Stomach smooth muscle (tissue), 2 donors: Measurements from ENCODE around the gene DSC2.
"Not testable (repeated sequence)": the region's sequence is repeated elsewhere in the genome, so short reads cannot be mapped to it uniquely, and the experiment has no call there.

Experiments used
- H3K27ac ChIP-seq: one replicate; pipeline ENCODE4 v1.7.0; 2013; ENCODE audit warnings: mild to moderate bottlenecking, low read length, inconsistent platforms
- H3K27me3 ChIP-seq, 2 donors: one replicate each; pipeline ENCODE4 v1.7.0; 2013; ENCODE audit warnings: low read length in 2 of 2; ENCODE audit not compliant: insufficient read depth in 2 of 2, control insufficient read depth in 1 of 2
- H3K36me3 ChIP-seq, 2 donors: one replicate each; pipeline ENCODE4 v1.7.0; 2013; ENCODE audit warnings: low read length in 2 of 2; ENCODE audit not compliant: control insufficient read depth in 2 of 2, insufficient read depth in 2 of 2
- H3K4me1 ChIP-seq: one replicate; pipeline ENCODE4 v1.7.0; 2013; ENCODE audit warnings: low read length; ENCODE audit not compliant: control insufficient read depth, insufficient read depth
- H3K4me3 ChIP-seq, 2 donors: one replicate each; pipeline ENCODE4 v1.7.0; 2013; ENCODE audit warnings: low read length in 2 of 2
- H3K9ac ChIP-seq, 2 donors: one replicate each; pipeline ENCODE4 v1.7.0; 2013; ENCODE audit warnings: low read length in 2 of 2, mild to moderate bottlenecking in 1 of 2
- H3K9me3 ChIP-seq, 2 donors: one replicate each; pipeline ENCODE4 v1.7.0; 2013; ENCODE audit warnings: low read length in 2 of 2; ENCODE audit not compliant: control insufficient read depth in 2 of 2
- donor health status: healthy.
- donor health status: Pancreatic carcinoma.

Gene DSC2

DNA sequence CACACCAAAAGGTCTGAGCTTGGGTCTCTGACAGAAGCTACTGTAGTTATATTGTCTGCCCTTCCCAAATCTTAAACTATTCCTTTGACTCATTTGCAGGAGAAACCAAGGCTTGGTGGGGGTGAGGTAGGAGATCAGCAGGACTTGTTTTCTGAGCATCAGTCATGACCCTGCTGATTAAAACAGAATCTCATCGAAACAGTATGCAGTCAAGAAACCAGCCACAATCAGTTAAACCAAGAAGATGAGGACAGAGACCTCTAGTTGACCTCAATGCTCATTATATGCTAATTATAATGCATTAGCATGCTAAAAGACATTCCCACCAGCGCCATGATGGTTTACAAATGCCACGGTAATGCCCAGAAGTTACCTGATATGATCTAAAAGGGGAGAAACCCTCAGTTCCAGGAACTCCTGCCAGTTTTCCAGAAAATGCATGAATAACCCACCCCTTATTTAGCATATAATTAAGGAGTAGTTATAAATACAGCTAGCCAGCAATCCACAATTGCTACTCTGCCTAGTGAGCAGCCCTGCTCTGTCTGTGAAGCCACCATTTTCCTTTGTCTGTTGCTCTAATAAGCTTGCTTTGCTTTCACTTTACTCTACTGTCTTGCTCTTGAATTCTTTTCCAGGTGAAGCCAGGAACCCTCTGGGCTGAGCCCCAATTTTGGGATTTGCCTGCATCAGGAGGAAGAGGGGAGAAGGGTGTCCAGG is 86.3 kb downstream of the DSC2 start:
- no peaks in the 10 kb centered on the region for H3K9me3 ChIP-seq
- no peak overlapping the region for H3K27ac ChIP-seq
- no peak overlapping the region for H3K4me3 ChIP-seq

DNA sequence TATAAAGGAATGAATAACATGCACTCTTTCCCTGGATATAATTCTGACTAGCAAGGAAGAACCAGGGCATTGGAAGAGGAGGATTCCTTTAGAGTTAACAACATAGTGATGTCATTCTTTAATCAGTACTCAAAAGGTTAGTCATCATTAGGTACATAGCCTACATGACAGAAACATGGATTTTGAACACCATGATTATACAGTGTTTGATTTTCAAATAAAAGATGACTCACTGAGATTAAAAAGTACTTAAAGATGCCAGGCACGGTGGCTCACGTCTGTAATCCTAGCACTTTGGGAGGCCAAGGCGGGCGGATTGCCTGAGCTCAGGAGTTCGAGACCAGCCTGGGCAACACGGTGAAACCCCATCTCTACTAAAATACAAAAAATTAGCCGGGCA is 90.8 kb downstream of the DSC2 start:
- not testable (repeated sequence) for H3K9ac ChIP-seq, H3K27me3 ChIP-seq, H3K4me1 ChIP-seq, H3K36me3 ChIP-seq, H3K4me3 ChIP-seq, H3K9me3 ChIP-seq, H3K27ac ChIP-seq

More for the DNA sequence above, 86.3 kb downstream of the DSC2 start:
- H3K27me3 ChIP-seq = no peaks in the 10 kb centered on the region
- H3K36me3 ChIP-seq = no peaks in the 10 kb centered on the region
- H3K9ac ChIP-seq = no peak overlapping the region
- H3K4me1 ChIP-seq = no peaks in the 10 kb centered on the region

DNA sequence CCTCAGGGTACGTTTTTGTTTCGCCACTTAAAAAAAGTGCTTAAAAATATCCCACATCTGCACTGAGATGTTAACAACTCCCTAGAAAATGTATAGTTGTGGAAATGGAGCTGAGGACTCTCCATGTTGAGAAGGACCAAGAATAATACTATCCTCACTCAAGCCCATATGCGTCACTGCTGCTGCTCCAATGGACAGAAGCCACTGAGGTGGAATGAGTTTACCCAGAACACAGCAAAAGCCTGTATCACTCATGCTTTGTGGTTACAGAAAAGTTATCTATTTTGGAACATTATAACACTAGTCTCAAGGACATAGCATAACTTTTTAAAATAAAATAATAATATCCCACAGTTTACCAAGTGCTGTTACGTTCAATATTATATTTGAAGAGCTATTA is 91.6 kb downstream of the DSC2 start:
- Histone ChIP-seq H3K4me1 (no peaks in the 10 kb centered on the region), H3K9ac (no peak overlapping the region), H3K27ac (no peak overlapping the region), H3K4me3 (no peak overlapping the region), H3K36me3 (no peaks in the 10 kb centered on the region), H3K27me3 (no peaks in the 10 kb centered on the region), H3K9me3 (no peaks in the 10 kb centered on the region)
